RKO (cell line): ENCODE measurements around the gene EZH2.

Experiments used
- DNase-seq: peaks from one replicate; pipeline ENCODE4 v3.0.0-alpha.2; 2016; ENCODE audit warnings: low spot score

The EZH2 gene

GRCh38 chr7:148884049-148884298 lies at the start of gene EZH2:
EZH2 (minus strand) TSS chr7:148884291; CDS start chr7:148847298, 36,993 bp downstream.
- DNase-seq = no peak

GRCh38 chr7:148931470-148931869 lies 47.4 kb upstream of the EZH2 start:
- no peak for DNase-seq

- no peak for DNase-seq
Observed at GRCh38 chr7:148930335-148930734, 46.2 kb upstream of the EZH2 start.

GRCh38 chr7:148929176-148929575 lies 45.1 kb upstream of the EZH2 start:
- DNase-seq = no peak

GRCh38 chr7:148927123-148928045 lies 43.3 kb upstream of the EZH2 start:
- DNase-seq = no peak

- DNase-seq = no peak
Observed at GRCh38 chr7:148925836-148926235, 41.7 kb upstream of the EZH2 start.

GRCh38 chr7:148924011-148924410 lies 39.9 kb upstream of the EZH2 start:
- DNase-seq = no peak

GRCh38 chr7:148921806-148922205 lies 37.7 kb upstream of the EZH2 start:
- DNase-seq = no peak

- peak; percentile 36 for DNase-seq
Observed at GRCh38 chr7:148921189-148921588, 37.1 kb upstream of the EZH2 start.

GRCh38 chr7:148919859-148920258 lies 35.8 kb upstream of the EZH2 start:
- DNase-seq = no peak

- no peak for DNase-seq
Observed at GRCh38 chr7:148918058-148918596, 34.0 kb upstream of the EZH2 start.

GRCh38 chr7:148916186-148916585 lies 32.1 kb upstream of the EZH2 start:
- no peak for DNase-seq

GRCh38 chr7:148915211-148915610 lies 31.1 kb upstream of the EZH2 start:
- no peak for DNase-seq

GRCh38 chr7:148914208-148914777 lies 30.2 kb upstream of the EZH2 start:
- peak; percentile 93 for DNase-seq

GRCh38 chr7:148912758-148913541 lies 28.9 kb upstream of the EZH2 start:
- no peak for DNase-seq

GRCh38 chr7:148912151-148912550 lies 28.1 kb upstream of the EZH2 start:
- no peak for DNase-seq

- DNase-seq = no peak
Observed at GRCh38 chr7:148911626-148912025, 27.5 kb upstream of the EZH2 start.

GRCh38 chr7:148909568-148909967 lies 25.5 kb upstream of the EZH2 start:
- peak; percentile 21 for DNase-seq

- DNase-seq = no peak
Observed at GRCh38 chr7:148906707-148907498, 22.8 kb upstream of the EZH2 start.

GRCh38 chr7:148905093-148905666 lies 21.1 kb upstream of the EZH2 start:
- no peak for DNase-seq

GRCh38 chr7:148903504-148903903 lies 19.4 kb upstream of the EZH2 start:
- DNase-seq = no peak

- DNase-seq = no peak
Observed at GRCh38 chr7:148901178-148901577, 17.1 kb upstream of the EZH2 start.
